ENCODE data around the gene FBXL17.
A peak's percentile ranks its signal among the peaks of the same experiment; 100 is the strongest.

FBXL17 gene

GRCh38 chr5:108249095-108249784 is 132.7 kb downstream of the FBXL17 start:
- TF ChIP-seq CTCF (conservative IDR thresholded peaks at IDR 0.05): no peak
- no peak overlapping the region for H3K27ac ChIP-seq

DNA sequence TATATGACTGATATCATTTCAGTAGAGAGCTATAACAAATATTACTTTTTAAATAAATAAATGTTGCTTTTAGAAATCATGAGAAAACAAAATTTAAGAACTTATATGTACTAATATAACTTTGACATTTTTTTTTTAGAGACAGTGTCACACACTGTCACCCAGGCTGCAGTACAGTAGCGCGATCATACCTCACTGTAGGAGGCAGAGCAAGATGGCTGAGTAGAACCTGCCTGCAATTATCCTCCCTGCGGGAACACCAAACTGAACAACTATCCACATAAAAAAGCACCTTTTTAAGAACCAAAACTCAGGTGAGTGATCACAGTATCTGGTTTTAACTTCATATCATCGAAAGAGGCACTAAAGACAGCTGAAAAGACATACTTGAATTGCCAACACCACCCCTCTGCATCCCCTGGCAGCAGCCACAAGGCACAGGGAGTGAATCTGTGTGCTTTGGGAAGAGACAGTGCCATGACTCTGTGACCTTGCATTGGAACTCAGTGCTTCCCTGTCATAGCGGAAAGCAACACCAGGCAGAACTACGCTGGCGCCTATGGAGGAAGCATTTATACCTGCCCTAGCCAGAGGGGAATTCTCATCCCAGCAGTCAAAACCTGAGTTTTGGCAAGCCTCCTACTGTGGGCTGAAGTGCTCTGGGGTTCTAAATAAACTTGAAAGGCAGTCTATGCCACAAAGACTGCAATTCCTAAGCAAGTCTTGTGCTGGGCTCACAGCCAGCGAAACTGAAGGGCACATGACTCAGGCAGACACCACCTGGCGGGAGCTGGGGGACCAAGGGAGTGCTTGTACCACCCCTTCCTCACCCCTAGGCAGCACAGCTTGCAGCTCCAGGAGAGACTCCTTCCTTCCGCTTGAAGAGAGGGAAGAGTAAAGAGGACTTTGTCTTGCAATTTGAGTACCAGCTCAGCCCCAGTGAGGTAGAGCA is 142.7 kb downstream of the FBXL17 start:
- TF ChIP-seq CTCF (conservative IDR thresholded peaks at IDR 0.05): no peak
- H3K27ac ChIP-seq: peak overlapping the region; percentile 55; the same call in 1 of the 2 replicates

GRCh38 chr5:108238461-108238860 is 143.4 kb downstream of the FBXL17 start:
- TF ChIP-seq CTCF (conservative IDR thresholded peaks at IDR 0.05): no peak
- peak overlapping the region; percentile 55 for H3K27ac ChIP-seq

GRCh38 chr5:108233617-108234155 is 148.2 kb downstream of the FBXL17 start:
- no peak for TF ChIP-seq CTCF (conservative IDR thresholded peaks at IDR 0.05)
- H3K27ac ChIP-seq: peak overlapping the region; percentile 38

GRCh38 chr5:108232805-108233204 is 149.1 kb downstream of the FBXL17 start:
- no peak for TF ChIP-seq CTCF (conservative IDR thresholded peaks at IDR 0.05)

GRCh38 chr5:108222011-108222410 is 159.9 kb downstream of the FBXL17 start:
- H3K27ac ChIP-seq: no peak overlapping the region
- no peak for TF ChIP-seq CTCF (conservative IDR thresholded peaks at IDR 0.05)

More at GRCh38 chr5:108232805-108233204, 149.1 kb downstream of the FBXL17 start:
- peak overlapping the region; percentile 38; the same call in 1 of the 2 replicates for H3K27ac ChIP-seq

DNA sequence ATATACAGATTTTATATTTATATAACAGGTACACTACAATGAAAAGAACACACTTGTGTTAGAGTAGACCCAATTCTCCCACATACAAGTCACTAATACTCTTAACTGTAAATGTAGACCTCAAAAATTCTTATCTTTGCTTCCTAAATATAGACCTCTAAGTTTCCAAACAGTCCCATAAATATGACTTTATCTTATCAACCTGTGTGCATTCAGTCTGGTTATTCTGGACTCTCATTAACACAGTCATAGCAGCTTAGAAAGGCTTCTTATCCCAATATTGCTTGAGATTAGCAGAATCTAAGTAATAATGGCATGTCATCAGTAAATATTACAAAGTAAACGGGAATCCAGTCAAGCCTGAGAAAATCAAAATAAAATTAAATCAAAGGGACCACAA is 161.1 kb downstream of the FBXL17 start:
- no peak for TF ChIP-seq CTCF (conservative IDR thresholded peaks at IDR 0.05)
- H3K27ac ChIP-seq: no peak overlapping the region

Measured in VCaP (cell line).